SU-DHL-6 (cell line): ENCODE results near the gene WARS2.

Source experiments
- EZH2phosphoT487 ChIP-seq: fragments of 200-600 bp; sonication (generic), shearing (Covaris generic); conservative IDR thresholded peaks from 2 replicates; pipeline ENCODE4 v1.6.1; 2018; ENCODE audit warnings: mild to moderate bottlenecking, antibody characterized with exemption, low read length, moderate library complexity, mixed read lengths
- TF ChIP-seq, protein P1 (sequence below): fragments of 200-600 bp; sonication (generic); IDR thresholded peaks from one replicate; pipeline ENCODE4 v1.5.1; 2017; ENCODE audit warnings: antibody characterized with exemption, mild to moderate bottlenecking, low read length, moderate library complexity; ENCODE audit not compliant: insufficient read depth, poor library complexity, severe bottlenecking

DNA sequence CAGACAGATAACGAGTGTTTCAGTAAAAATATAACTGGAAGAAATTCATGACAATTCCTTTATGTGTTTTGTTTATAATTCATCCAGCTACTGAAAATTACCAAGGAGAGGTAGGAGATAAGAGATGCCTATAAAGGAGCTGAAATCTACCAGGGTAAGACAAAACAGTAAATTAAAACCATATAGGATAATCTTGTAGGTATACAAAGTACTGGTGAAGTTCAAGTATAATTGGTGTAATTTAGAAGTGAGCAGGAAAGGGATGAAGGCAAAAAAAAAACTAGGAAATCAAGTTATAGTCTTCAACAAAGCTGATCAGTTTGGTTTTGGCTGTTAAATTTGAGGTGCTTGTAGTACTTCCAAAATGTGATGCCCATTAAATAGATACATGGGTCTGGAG is 1.2 kb upstream of the WARS2 start:
- TF ChIP-seq, protein P1, sequence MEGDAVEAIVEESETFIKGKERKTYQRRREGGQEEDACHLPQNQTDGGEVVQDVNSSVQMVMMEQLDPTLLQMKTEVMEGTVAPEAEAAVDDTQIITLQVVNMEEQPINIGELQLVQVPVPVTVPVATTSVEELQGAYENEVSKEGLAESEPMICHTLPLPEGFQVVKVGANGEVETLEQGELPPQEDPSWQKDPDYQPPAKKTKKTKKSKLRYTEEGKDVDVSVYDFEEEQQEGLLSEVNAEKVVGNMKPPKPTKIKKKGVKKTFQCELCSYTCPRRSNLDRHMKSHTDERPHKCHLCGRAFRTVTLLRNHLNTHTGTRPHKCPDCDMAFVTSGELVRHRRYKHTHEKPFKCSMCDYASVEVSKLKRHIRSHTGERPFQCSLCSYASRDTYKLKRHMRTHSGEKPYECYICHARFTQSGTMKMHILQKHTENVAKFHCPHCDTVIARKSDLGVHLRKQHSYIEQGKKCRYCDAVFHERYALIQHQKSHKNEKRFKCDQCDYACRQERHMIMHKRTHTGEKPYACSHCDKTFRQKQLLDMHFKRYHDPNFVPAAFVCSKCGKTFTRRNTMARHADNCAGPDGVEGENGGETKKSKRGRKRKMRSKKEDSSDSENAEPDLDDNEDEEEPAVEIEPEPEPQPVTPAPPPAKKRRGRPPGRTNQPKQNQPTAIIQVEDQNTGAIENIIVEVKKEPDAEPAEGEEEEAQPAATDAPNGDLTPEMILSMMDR: no peak
- no peak for TF ChIP-seq EZH2phosphoT487
